B cell (primary cell): ENCODE results near the gene LDHD. TPM values are rescaled to one million over a fixed set of nuclear protein-coding genes. Genes with fewer than 3 reads are reported as not detected.

Experiments used
- ATAC-seq: fragments of 200-7000 bp; cut with Tn5 transposase; one replicate; pipeline ENCODE4 v1.10.0; 2021; ENCODE audit warnings: low read depth, mild to moderate bottlenecking, moderate number of reproducible peaks, moderate library complexity
- CTCF ChIA-PET: fragments of 350-600 bp; sonication (Branson Sonifier 250); formaldehyde crosslinking; loops from one replicate; lab custom pipeline; 2021; ENCODE audit warnings: antibody characterized with exemption, inconsistent platforms; lab: Charles Lee
- POLR2A ChIA-PET: fragments of 350-600 bp; sonication (Branson Sonifier 250); formaldehyde crosslinking; loops from one replicate; lab custom pipeline; 2021; ENCODE audit warnings: antibody characterized with exemption; lab: Charles Lee
- DNase-seq: peaks from one replicate; pipeline ENCODE4 v3.0.0; 2013
- H2AFZ ChIP-seq: 2 replicates; pipeline ENCODE4 v1.6.1; 2012; ENCODE audit warnings: mild to moderate bottlenecking, low read depth, low read length; ENCODE audit not compliant: insufficient read depth, poor library complexity, severe bottlenecking
- H3K27ac ChIP-seq, 2 donors: 1 replicate in 1 of 2; 2 replicates in 1 of 2; pipeline ENCODE4 v1.5.1; 2012 to 2013; ENCODE audit warnings: low read length in 2 of 2, mild to moderate bottlenecking in 2 of 2, moderate library complexity in 1 of 2
- H3K27me3 ChIP-seq, 4 experiments: fragments of 200-600 bp in 1 of 4; sonication (generic) in 1 of 4; replicated peaks in 1 of 4; 1 replicate in 2 of 4; 2 replicates in 2 of 4; pipeline versions ENCODE4 v1.6.1 to v1.7.0; 2013 to 2016; ENCODE audit warnings: low read length in 3 of 4, mild to moderate bottlenecking in 2 of 4, mixed read lengths in 1 of 4, moderate library complexity in 1 of 4; ENCODE audit not compliant: insufficient read depth in 4 of 4, control insufficient read depth in 3 of 4; ENCODE audit errors: control extremely low read depth in 1 of 4
- H3K36me3 ChIP-seq, 2 experiments: replicated peaks in 1 of 2; 1 replicate in 1 of 2; 2 replicates in 1 of 2; pipeline versions ENCODE4 v1.6.1 to v1.7.1; 2013; ENCODE audit warnings: low read length in 1 of 2; ENCODE audit not compliant: insufficient read depth in 2 of 2, control insufficient read depth in 1 of 2; ENCODE audit errors: control extremely low read depth in 1 of 2, extremely low read depth in 1 of 2
- H3K4me1 ChIP-seq, 2 donors: fragments of 200-600 bp in 1 of 2; sonication (generic) in 1 of 2; 1 replicate in 1 of 2; 2 replicates in 1 of 2; pipeline versions ENCODE4 v1.5.1 to v1.6.1; 2013 to 2017; ENCODE audit warnings: low read length in 2 of 2; ENCODE audit not compliant: control insufficient read depth in 2 of 2, insufficient read depth in 2 of 2
- H3K4me2 ChIP-seq: replicated peaks from 2 replicates; pipeline ENCODE3; 2012; ENCODE audit warnings: mild to moderate bottlenecking, low read depth, low read length; ENCODE audit not compliant: poor library complexity, severe bottlenecking
- H3K4me3 ChIP-seq, 5 experiments: fragments of 200-600 bp in 1 of 5; sonication (generic) in 1 of 5; 1 replicate in 3 of 5; 2 replicates in 2 of 5; pipeline versions ENCODE4 v1.5.1 to v1.7.0; 2011 to 2016; ENCODE audit warnings: low read length in 4 of 5, mild to moderate bottlenecking in 4 of 5, low read depth in 2 of 5, control low read depth in 1 of 5, moderate library complexity in 1 of 5; ENCODE audit not compliant: insufficient read depth in 1 of 5; ENCODE audit errors: control extremely low read depth in 1 of 5, extremely low read depth in 1 of 5
- H3K79me2 ChIP-seq: fragments of 200-600 bp; sonication (generic); one replicate; pipeline ENCODE4 v1.6.0; 2016; ENCODE audit warnings: low read length; ENCODE audit not compliant: control insufficient read depth, insufficient read depth
- H3K9ac ChIP-seq: fragments of 200-600 bp; sonication (generic); 2 replicates; pipeline ENCODE4 v1.6.1; 2017; ENCODE audit warnings: mild to moderate bottlenecking, low read length, moderate library complexity
- H3K9me3 ChIP-seq, 3 donors: one replicate each; pipeline versions ENCODE4 v1.6.1 to v1.7.1; 2013; ENCODE audit warnings: low read length in 2 of 3; ENCODE audit not compliant: control insufficient read depth in 2 of 3, insufficient read depth in 1 of 3; ENCODE audit errors: control extremely low read depth in 1 of 3
- H4K20me1 ChIP-seq: 2 replicates; pipeline ENCODE4 v1.6.0; 2012; ENCODE audit warnings: mild to moderate bottlenecking, low read length; ENCODE audit not compliant: insufficient read depth, control insufficient read depth, poor library complexity, severe bottlenecking
- H3K27ac Mint-ChIP-seq: one replicate; pipeline ENCODE4 v1.8.0; 2021; ENCODE audit warnings: mixed read lengths
- H3K27me3 Mint-ChIP-seq: one replicate; pipeline ENCODE4 v1.8.0; 2021; ENCODE audit warnings: mixed read lengths
- H3K4me1 Mint-ChIP-seq: one replicate; pipeline ENCODE4 v1.8.0; 2021; ENCODE audit warnings: mixed read lengths
- H3K4me3 Mint-ChIP-seq: one replicate; pipeline ENCODE4 v1.8.0; 2021; ENCODE audit warnings: mixed read lengths
- H3K9me3 Mint-ChIP-seq: one replicate; pipeline ENCODE4 v1.8.0; 2022; ENCODE audit warnings: mixed read lengths; ENCODE audit not compliant: insufficient read depth
- EZH2 ChIP-seq: IDR thresholded peaks from 2 replicates; pipeline ENCODE4 v1.6.1; 2012; ENCODE audit warnings: borderline replicate concordance, low read depth, mild to moderate bottlenecking, moderate library complexity, low read length; ENCODE audit not compliant: insufficient read depth, poor library complexity, severe bottlenecking
- WGBS: methylation state at CpG from one replicate; pipeline ENCODE4 v1.1.5; 2013; ENCODE audit warnings: missing lambda C conversion rate; ENCODE audit not compliant: insufficient coverage; 5-methylcytosine and 5-hydroxymethylcytosine counted together
- intact Hi-C: fragments of 100-400 bp; cut with micrococcal nuclease; formaldehyde crosslinking; loops from one replicate; pipeline ENCODE4 v1.10.0; 2022
- polyA plus RNA-seq: library from polyadenylated mRNA; depleted of rRNA; stranded (reverse); fragments of >200 nt; gene quantifications from 2 replicates; pipeline ENCODE4 v1.2.3, GENCODE V29; 2012
- total RNA-seq, 2 donors: library from RNA; stranded (reverse); fragments of 120-200 nt in 1 of 2; gene quantifications; 1 replicate in 1 of 2; 2 replicates in 1 of 2; pipeline versions ENCODE4 v1.2.3 to v1.2.4, GENCODE V29; 2013 to 2022
- TF ChIP-seq, protein P1 (sequence below): fragments of 200-600 bp; IDR thresholded peaks from one replicate; pipeline ENCODE4 v1.8.0; 2022; ENCODE audit warnings: antibody characterized with exemption, mild to moderate bottlenecking

Gene LDHD
- total and polyA plus RNA-seq, 2 donors (not counting 1 experiment from before 2014, with no cell fraction given) = 0.19 TPM; not detected in 1

DNA sequence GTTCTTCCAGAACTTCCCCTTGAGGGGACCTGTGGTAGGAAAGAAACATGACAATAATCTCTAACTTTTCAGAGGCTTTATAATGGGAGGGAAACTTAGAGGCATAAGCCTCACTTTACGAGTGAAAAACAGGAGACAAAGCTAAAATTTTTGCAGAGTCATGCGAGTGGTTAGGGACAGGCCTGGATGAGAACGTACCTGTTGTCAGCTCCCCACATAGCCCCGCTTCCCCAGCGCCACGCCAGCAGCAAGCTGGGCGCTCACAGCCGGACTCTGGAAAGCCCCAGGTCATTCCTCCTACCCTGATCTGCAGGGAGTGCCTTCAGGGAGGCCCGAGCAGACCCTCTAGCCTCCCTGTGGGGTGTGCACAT, 53.6 kb downstream of the LDHD start:
- no peak overlapping the region for H3K4me3 Mint-ChIP-seq
- no peak overlapping the region for H3K4me2 ChIP-seq
- H3K27me3 Mint-ChIP-seq = peaks cover 23% of the 10 kb centered on the region

DNA sequence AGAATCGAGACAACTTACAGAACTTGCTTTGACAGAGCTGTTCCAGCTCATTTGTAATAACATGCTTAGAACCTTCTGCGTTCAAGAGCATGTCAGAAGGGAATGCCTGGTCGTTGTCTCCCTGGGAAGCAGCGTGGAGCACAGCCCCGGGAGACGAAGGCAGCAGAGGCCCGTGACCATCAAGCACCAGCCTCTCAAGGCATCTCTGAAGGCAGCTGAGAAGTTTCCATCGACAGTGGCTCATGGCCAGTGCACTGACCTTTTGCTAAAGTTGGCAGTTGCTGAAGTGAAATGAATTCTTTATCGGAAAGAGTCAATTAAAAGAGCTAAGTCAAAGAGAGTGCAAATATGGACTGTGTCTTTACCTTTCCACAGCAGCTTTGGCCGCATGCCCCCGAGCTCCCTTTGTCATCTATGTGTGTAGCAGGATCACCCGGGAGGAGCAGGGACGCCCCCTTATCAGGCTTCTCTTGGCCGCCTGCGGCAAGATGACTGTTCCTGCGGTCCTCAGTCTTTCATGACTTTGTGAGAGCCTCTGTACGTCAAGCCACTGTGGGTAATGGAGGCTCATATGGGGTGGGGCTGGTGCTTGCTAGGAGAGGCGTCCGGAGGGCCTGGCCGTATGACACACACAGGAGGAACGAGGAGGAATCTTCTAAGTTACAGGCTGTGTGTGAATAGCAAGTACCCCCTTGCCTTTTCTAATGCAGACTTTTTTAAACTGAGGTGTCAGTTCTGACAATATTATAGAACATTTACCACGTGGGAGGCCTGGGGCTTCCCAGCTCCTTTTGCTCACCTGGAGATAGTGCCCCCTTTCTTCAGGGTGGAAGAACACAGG, 54.2 kb downstream of the LDHD start:
- Mint-ChIP-seq H3K9me3 (no peaks in the 10 kb centered on the region), H3K4me1 (peaks cover 8% of the 10 kb centered on the region), H3K4me3 (no peak overlapping the region), H3K27me3 (peaks cover 23% of the 10 kb centered on the region), H3K27ac (no peak overlapping the region)
- Histone ChIP-seq H3K79me2 (no peaks in the 10 kb centered on the region), H3K9me3 (peaks cover 0 to 6% (median 0%) of the 10 kb centered on the region in 3 donors), H3K36me3 (no peaks in the 10 kb centered on the region), H4K20me1 (no peaks in the 10 kb centered on the region), H3K27ac (no peak overlapping the region), H3K27me3 (peaks cover 0 to 26% (median 15%) of the 10 kb centered on the region in 4 experiments), H3K4me2 (no peak overlapping the region), H3K4me1 (peaks cover 11 to 21% of the 10 kb centered on the region in 2 donors), H3K4me3 (no peak overlapping the region), H2AFZ (no peak overlapping the region), H3K9ac (no peak overlapping the region)
- WGBS = 94% methylated on average over 17 of the region's 22 CpGs
- TF ChIP-seq, protein P1, sequence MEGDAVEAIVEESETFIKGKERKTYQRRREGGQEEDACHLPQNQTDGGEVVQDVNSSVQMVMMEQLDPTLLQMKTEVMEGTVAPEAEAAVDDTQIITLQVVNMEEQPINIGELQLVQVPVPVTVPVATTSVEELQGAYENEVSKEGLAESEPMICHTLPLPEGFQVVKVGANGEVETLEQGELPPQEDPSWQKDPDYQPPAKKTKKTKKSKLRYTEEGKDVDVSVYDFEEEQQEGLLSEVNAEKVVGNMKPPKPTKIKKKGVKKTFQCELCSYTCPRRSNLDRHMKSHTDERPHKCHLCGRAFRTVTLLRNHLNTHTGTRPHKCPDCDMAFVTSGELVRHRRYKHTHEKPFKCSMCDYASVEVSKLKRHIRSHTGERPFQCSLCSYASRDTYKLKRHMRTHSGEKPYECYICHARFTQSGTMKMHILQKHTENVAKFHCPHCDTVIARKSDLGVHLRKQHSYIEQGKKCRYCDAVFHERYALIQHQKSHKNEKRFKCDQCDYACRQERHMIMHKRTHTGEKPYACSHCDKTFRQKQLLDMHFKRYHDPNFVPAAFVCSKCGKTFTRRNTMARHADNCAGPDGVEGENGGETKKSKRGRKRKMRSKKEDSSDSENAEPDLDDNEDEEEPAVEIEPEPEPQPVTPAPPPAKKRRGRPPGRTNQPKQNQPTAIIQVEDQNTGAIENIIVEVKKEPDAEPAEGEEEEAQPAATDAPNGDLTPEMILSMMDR = no peak
- no peak for TF ChIP-seq EZH2
- intact Hi-C loops = no loop called here
- ChIA-PET POLR2A (interaction anchor here (0.6 kb wide), 1 partner anchor 77 kb away, joined by 3 read pairs; the partner anchor contains the start of gene WDR59), CTCF (no interaction called here)
- no peak for ATAC-seq
- no peak for DNase-seq

More for the DNA sequence above, 53.6 kb downstream of the LDHD start:
- intact Hi-C loops = no loop called here
- ChIA-PET CTCF (no interaction called here), POLR2A (no interaction called here)
- no peak for ATAC-seq
- Histone ChIP-seq H4K20me1 (no peaks in the 10 kb centered on the region), H3K9me3 (peaks cover 0 to 6% (median 0%) of the 10 kb centered on the region in 3 donors), H3K27ac (no peak overlapping the region), H2AFZ (no peak overlapping the region), H3K9ac (no peak overlapping the region), H3K4me3 (no peak overlapping the region), H3K27me3 (peaks cover 0 to 26% (median 15%) of the 10 kb centered on the region in 4 experiments), H3K4me1 (peaks cover 11 to 21% of the 10 kb centered on the region in 2 donors), H3K36me3 (no peaks in the 10 kb centered on the region), H3K79me2 (no peaks in the 10 kb centered on the region)
- no peak for DNase-seq
- no peak for TF ChIP-seq EZH2
- TF ChIP-seq, protein P1 = no peak
- H3K9me3 Mint-ChIP-seq = no peaks in the 10 kb centered on the region
- H3K4me1 Mint-ChIP-seq = peaks cover 8% of the 10 kb centered on the region
- WGBS = 66% methylated on average over 7 of the region's 9 CpGs
- H3K27ac Mint-ChIP-seq = no peak overlapping the region
